ENCODE measurements around the gene CD300H. TPM values are rescaled to one million over a fixed set of nuclear protein-coding genes. Genes with fewer than 3 reads are reported as not detected.

CD300H gene
- total RNA-seq, 1 experiment from 2014 or later, result not detected

DNA sequence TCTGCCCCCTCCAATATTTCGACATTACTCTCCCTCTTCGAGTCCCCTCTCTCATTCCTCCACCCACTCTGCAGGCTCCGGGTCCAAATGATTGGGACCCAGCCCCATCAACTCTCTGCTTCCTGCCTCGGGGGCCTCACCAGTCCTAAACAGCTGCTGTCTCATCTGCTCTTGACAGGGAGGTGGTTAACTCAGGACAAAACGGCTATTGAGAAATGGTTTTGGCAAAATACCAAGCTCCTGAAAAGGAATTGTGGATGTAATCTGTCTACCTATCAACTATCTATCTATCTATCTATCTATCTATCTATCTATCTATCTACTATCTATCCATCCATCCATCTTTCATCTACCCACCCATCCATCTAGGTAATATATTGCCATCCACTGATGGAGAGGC is 2.2 kb downstream of the CD300H start:
- H3K27ac ChIP-seq (ENCODE audit: low read depth, low read length, poor library complexity, severe bottlenecking), result no peak overlapping the region
- intact Hi-C loops (cut with micrococcal nuclease; ENCODE audit: unreplicated experiment), result no loop called here
- H3K4me3 ChIP-seq (ENCODE audit: low read depth, low read length, poor library complexity, severe bottlenecking), result no peak overlapping the region
- no peaks in the 10 kb centered on the region for H3K36me3 ChIP-seq (ENCODE audit: insufficient read depth, low read length, poor library complexity, severe bottlenecking)
- DNase-seq (ENCODE audit: low spot score), result no peak
- no peaks in the 10 kb centered on the region for H3K27me3 ChIP-seq (replicated peaks; ENCODE audit: insufficient read depth, low read depth, low read length, poor library complexity)
- no peaks in the 10 kb centered on the region for H3K4me1 ChIP-seq (ENCODE audit: insufficient read depth, low read length, poor library complexity, severe bottlenecking)
- H3K9me3 ChIP-seq (ENCODE audit: low read depth, low read length, poor library complexity, severe bottlenecking), result no peaks in the 10 kb centered on the region
- TF ChIP-seq, protein P1, sequence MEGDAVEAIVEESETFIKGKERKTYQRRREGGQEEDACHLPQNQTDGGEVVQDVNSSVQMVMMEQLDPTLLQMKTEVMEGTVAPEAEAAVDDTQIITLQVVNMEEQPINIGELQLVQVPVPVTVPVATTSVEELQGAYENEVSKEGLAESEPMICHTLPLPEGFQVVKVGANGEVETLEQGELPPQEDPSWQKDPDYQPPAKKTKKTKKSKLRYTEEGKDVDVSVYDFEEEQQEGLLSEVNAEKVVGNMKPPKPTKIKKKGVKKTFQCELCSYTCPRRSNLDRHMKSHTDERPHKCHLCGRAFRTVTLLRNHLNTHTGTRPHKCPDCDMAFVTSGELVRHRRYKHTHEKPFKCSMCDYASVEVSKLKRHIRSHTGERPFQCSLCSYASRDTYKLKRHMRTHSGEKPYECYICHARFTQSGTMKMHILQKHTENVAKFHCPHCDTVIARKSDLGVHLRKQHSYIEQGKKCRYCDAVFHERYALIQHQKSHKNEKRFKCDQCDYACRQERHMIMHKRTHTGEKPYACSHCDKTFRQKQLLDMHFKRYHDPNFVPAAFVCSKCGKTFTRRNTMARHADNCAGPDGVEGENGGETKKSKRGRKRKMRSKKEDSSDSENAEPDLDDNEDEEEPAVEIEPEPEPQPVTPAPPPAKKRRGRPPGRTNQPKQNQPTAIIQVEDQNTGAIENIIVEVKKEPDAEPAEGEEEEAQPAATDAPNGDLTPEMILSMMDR (conservative IDR thresholded peaks at IDR 0.05; ENCODE audit: low read depth, low read length), result no peak
- TF ChIP-seq EZH2 (IDR thresholded peaks at IDR 0.05; ENCODE audit: borderline replicate concordance, low read depth, low read length, poor library complexity, severe bottlenecking), result no peak
- ChIA-PET POLR2A (ENCODE audit: low non-redundant PET) (no interaction called here), CTCF (no interaction called here)
- BruUV-seq (replicated peaks), result no TSS peak

DNA sequence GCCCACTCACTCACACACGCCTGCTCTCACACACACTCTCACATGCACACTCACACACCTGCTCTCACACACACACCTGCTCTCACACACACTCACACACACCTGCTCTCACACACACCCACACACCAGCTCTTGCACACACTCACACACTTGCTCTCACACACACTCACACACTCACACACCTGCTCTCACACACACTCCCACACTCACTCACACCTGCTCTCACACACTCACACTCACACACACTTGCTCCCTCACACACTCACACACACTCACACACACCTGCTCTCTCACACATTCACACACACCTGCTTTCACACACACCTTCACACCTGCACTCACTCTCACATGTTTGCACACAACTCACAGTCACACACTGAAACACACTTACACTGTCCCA is 4.0 kb downstream of the CD300H start:
- no peak for TF ChIP-seq EZH2 (IDR thresholded peaks at IDR 0.05; ENCODE audit: borderline replicate concordance, low read depth, low read length, poor library complexity, severe bottlenecking)
- TF ChIP-seq, protein P1 (conservative IDR thresholded peaks at IDR 0.05; ENCODE audit: low read depth, low read length), result no peak
- intact Hi-C loops (cut with micrococcal nuclease; ENCODE audit: unreplicated experiment), result no loop called here
- H3K4me3 ChIP-seq (ENCODE audit: low read depth, low read length, poor library complexity, severe bottlenecking), result no peak overlapping the region
- H3K27ac ChIP-seq (ENCODE audit: low read depth, low read length, poor library complexity, severe bottlenecking), result no peak overlapping the region
- no peaks in the 10 kb centered on the region for H3K27me3 ChIP-seq (replicated peaks; ENCODE audit: insufficient read depth, low read depth, low read length, poor library complexity)
- no peak for DNase-seq (ENCODE audit: low spot score)
- H3K9me3 ChIP-seq (ENCODE audit: low read depth, low read length, poor library complexity, severe bottlenecking), result no peaks in the 10 kb centered on the region
- no peaks in the 10 kb centered on the region for H3K4me1 ChIP-seq (ENCODE audit: insufficient read depth, low read length, poor library complexity, severe bottlenecking)
- POLR2A ChIA-PET (ENCODE audit: low non-redundant PET), result no interaction called here
- CTCF ChIA-PET, result no interaction called here
- H3K36me3 ChIP-seq (ENCODE audit: insufficient read depth, low read length, poor library complexity, severe bottlenecking), result no peaks in the 10 kb centered on the region
- no TSS peak for BruUV-seq (replicated peaks)

DNA sequence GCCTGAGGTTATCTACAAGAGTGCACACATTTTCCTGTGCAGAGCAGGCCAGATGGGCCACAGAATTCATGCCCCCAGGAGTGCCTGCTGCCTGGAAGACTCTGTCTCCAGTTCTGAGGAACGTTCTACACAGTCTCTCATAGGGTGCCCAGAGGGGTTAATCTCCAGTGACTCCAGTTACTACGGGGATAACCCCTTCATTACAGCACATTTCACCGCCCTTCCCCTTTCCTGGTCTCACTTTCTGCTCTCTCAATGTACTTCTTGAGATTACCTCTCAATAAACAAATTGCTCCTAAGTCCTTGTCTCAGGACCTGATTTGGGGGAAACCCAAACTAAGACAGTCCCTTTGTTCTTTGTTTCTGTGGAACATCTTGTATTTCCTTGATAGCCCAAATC is 5.7 kb downstream of the CD300H start:
- H3K27ac ChIP-seq (ENCODE audit: low read depth, low read length, poor library complexity, severe bottlenecking), result no peak overlapping the region
- no peak overlapping the region for H3K4me3 ChIP-seq (ENCODE audit: low read depth, low read length, poor library complexity, severe bottlenecking)
- TF ChIP-seq, protein P1 (conservative IDR thresholded peaks at IDR 0.05; ENCODE audit: low read depth, low read length), result no peak
- no peak for TF ChIP-seq EZH2 (IDR thresholded peaks at IDR 0.05; ENCODE audit: borderline replicate concordance, low read depth, low read length, poor library complexity, severe bottlenecking)
- no peaks in the 10 kb centered on the region for H3K4me1 ChIP-seq (ENCODE audit: insufficient read depth, low read length, poor library complexity, severe bottlenecking)
- no peaks in the 10 kb centered on the region for H3K36me3 ChIP-seq (ENCODE audit: insufficient read depth, low read length, poor library complexity, severe bottlenecking)
- no TSS peak for BruUV-seq (replicated peaks)
- ChIA-PET POLR2A (ENCODE audit: low non-redundant PET) (no interaction called here), CTCF (interaction anchor here (0.6 kb wide), 1 partner anchor 1297 kb away, joined by 3 read pairs; no protein-coding TSS in a partner anchor)
- no peaks in the 10 kb centered on the region for H3K27me3 ChIP-seq (replicated peaks; ENCODE audit: insufficient read depth, low read depth, low read length, poor library complexity)
- intact Hi-C loops (cut with micrococcal nuclease; ENCODE audit: unreplicated experiment), result no loop called here
- no peak for DNase-seq (ENCODE audit: low spot score)
- no peaks in the 10 kb centered on the region for H3K9me3 ChIP-seq (ENCODE audit: low read depth, low read length, poor library complexity, severe bottlenecking)
